OCI-LY7 (cell line): ENCODE data around the gene RMND5B. TPM values are rescaled to one million over a fixed set of nuclear protein-coding genes. Genes with fewer than 3 reads are reported as not detected.

Experiments
- BruUV-seq: library from RNA; stranded (reverse); fragments of 400-500 nt; replicated peaks from 2 replicates; lab custom pipeline; 2021; lab: Mats Ljungman, UMichigan
- CTCF ChIA-PET: fragments of 300-600 bp; sonication (Branson Sonifier 250); formaldehyde crosslinking; loops from one replicate; lab custom pipeline; 2022; ENCODE audit warnings: antibody characterized with exemption; ENCODE audit not compliant: unreplicated experiment; lab: Charles Lee
- POLR2A ChIA-PET: fragments of 300-600 bp; sonication (Branson Sonifier 250); formaldehyde crosslinking; loops from one replicate; lab custom pipeline; 2022; ENCODE audit warnings: antibody characterized with exemption; lab: Charles Lee
- DNase-seq: peaks from one replicate; pipeline ENCODE4 v3.0.0-alpha.2; 2015; ENCODE audit warnings: low spot score
- H2AFZ ChIP-seq: fragments of 200-600 bp; sonication (generic), shearing (Covaris generic); 2 replicates; pipeline ENCODE4 v1.6.1; 2014; ENCODE audit warnings: mild to moderate bottlenecking, antibody characterized with exemption, low read length, moderate library complexity
- H3K27ac ChIP-seq: fragments of 200-600 bp; sonication (generic); 2 replicates; pipeline ENCODE4 v1.5.1; 2014; ENCODE audit warnings: mixed run types, low read depth, mild to moderate bottlenecking, moderate library complexity, low read length, inconsistent platforms; ENCODE audit not compliant: poor library complexity, severe bottlenecking
- H3K36me3 ChIP-seq: fragments of 200-600 bp; sonication (generic); 2 replicates; pipeline ENCODE4 v1.6.1; 2014; ENCODE audit warnings: mild to moderate bottlenecking, antibody characterized with exemption, low read length, moderate library complexity, mixed read lengths; ENCODE audit not compliant: insufficient read depth
- H3K4me1 ChIP-seq: fragments of 200-600 bp; sonication (generic); 2 replicates; pipeline ENCODE4 v1.5.1; 2014; ENCODE audit warnings: mild to moderate bottlenecking, low read length; ENCODE audit not compliant: insufficient read depth, poor library complexity, severe bottlenecking
- H3K4me2 ChIP-seq: fragments of 200-600 bp; sonication (generic); 2 replicates; pipeline ENCODE4 v1.6.1; 2014; ENCODE audit warnings: mild to moderate bottlenecking, low read length
- H3K4me3 ChIP-seq: fragments of 200-600 bp; sonication (generic); 2 replicates; pipeline ENCODE4 v1.5.1; 2014; ENCODE audit warnings: mild to moderate bottlenecking, low read depth, low read length; ENCODE audit not compliant: poor library complexity, severe bottlenecking
- H3K79me2 ChIP-seq: fragments of 200-600 bp; sonication (generic); 2 replicates; pipeline ENCODE4 v1.6.1; 2016; ENCODE audit warnings: low read depth, mild to moderate bottlenecking, low read length, moderate library complexity, mixed read lengths; ENCODE audit not compliant: insufficient read depth
- H3K9me2 ChIP-seq: fragments of 200-600 bp; sonication (generic); 2 replicates; pipeline ENCODE4 v1.6.1; 2016; ENCODE audit warnings: mild to moderate bottlenecking, low read length, mixed read lengths; ENCODE audit not compliant: insufficient read depth
- H3K9me3 ChIP-seq: fragments of 200-600 bp; sonication (generic); 2 replicates; pipeline ENCODE4 v1.6.1; 2014; ENCODE audit warnings: mild to moderate bottlenecking, mixed run types, low read length, mixed read lengths
- H4K20me1 ChIP-seq: fragments of 200-600 bp; sonication (generic); 2 replicates; pipeline ENCODE4 v1.6.1; 2014; ENCODE audit warnings: mild to moderate bottlenecking, antibody characterized with exemption, low read length, moderate library complexity, mixed read lengths; ENCODE audit not compliant: insufficient read depth
- EZH2phosphoT487 ChIP-seq: fragments of 200-600 bp; sonication (generic); IDR thresholded peaks from 2 replicates; pipeline ENCODE4 v1.6.1; 2018; ENCODE audit warnings: low read depth, borderline replicate concordance, mild to moderate bottlenecking, mixed run types, antibody characterized with exemption, low read length, moderate library complexity, mixed read lengths
- intact Hi-C: fragments of 100-400 bp; cut with micrococcal nuclease; formaldehyde crosslinking; loops from one replicate; pipeline ENCODE4 v1.10.0; 2022; ENCODE audit not compliant: unreplicated experiment
- total RNA-seq, 2 experiments: library from RNA; depleted of rRNA in 1 of 2; stranded (reverse); fragments of >200 nt in 1 of 2; shearing (Covaris generic) in 1 of 2; gene quantifications; 2 replicates each; pipeline ENCODE4 v1.2.3, GENCODE V29; 2014 to 2022
- TF ChIP-seq, protein P1 (sequence below): fragments of 200-600 bp; sonication (generic); conservative IDR thresholded peaks from 2 replicates; pipeline ENCODE4 v1.5.1; 2014; ENCODE audit warnings: mild to moderate bottlenecking, antibody characterized with exemption, low read length, moderate library complexity, mixed read lengths

Gene RMND5B
- total RNA-seq, 2 experiments from 2014 or later = 63.2 to 68.3 TPM

DNA sequence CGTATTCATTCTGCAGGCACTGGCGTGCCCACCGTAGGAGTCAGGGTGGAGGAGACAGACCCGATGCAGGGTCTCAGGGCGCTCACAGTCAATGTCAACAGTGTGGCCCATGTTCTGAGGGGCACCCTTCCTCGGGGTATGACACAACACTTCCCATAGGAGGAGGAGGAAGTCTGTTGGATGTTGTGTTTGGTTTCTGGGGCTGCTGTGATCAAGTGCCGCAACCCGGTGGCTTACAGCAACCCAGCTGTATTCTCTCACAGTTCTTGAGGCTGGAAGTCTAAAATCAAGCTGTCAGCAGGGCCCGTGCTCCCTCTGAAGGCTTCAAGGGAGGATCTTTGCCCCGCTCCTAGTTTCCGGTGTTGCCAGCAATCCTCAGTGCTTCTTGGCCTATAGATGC, 67.9 kb downstream of the RMND5B start:
- CTCF ChIA-PET = no interaction called here
- H2AFZ ChIP-seq = no peak overlapping the region
- BruUV-seq = no TSS peak

DNA sequence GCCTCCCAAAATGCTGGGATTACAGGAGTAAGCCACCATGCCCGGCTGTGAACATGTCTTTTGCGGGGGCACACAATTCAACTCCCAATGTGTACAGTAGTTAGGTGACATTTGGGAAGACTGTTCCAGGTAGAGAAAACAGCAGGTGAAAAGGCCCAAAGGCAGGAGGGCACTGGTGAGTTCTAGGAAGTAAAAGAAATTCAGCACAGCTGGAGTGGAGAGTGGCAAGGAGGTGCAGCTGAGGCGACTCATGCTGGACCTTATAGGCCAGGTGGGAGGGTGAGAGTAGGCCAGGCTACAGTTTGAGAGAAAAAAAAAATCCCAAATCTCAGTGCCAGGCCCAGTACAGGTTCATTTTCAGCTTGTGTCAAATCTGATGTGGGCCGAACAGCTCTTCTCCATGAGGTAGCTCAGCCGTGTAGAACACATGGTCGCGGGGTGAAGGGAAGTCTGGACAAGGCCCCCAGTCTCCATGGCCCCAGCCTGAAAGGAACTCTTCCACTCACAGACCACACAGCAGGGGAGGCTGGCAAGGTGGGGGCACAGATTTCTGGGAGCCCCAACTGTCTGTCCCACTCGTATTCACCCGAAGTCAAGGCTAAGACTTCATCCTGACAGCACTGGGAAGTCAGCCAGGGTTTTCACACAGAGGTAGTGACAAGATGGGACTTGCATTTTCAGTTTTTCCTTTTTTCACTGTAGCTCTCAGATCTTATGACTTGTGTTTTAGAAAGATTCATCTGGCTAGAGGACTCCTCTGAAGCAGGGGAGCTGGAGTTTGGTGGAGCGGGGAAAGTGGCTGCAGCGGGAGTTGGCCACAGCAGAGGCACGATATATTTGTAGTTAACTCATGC, 69.0 kb downstream of the RMND5B start:
- peaks cover 17% of the 10 kb centered on the region; the same call in 1 of the 2 replicates for H3K79me2 ChIP-seq
- no peak overlapping the region for H3K4me3 ChIP-seq
- ChIA-PET CTCF (no interaction called here), POLR2A (interaction anchor here (1.0 kb wide), 1 partner anchor 44 kb away, joined by 6 read pairs; no protein-coding TSS in a partner anchor)
- no peak overlapping the region for H2AFZ ChIP-seq
- peaks cover 4% of the 10 kb centered on the region; the same call in 1 of the 2 replicates for H3K36me3 ChIP-seq
- BruUV-seq = no TSS peak
- TF ChIP-seq, protein P1, sequence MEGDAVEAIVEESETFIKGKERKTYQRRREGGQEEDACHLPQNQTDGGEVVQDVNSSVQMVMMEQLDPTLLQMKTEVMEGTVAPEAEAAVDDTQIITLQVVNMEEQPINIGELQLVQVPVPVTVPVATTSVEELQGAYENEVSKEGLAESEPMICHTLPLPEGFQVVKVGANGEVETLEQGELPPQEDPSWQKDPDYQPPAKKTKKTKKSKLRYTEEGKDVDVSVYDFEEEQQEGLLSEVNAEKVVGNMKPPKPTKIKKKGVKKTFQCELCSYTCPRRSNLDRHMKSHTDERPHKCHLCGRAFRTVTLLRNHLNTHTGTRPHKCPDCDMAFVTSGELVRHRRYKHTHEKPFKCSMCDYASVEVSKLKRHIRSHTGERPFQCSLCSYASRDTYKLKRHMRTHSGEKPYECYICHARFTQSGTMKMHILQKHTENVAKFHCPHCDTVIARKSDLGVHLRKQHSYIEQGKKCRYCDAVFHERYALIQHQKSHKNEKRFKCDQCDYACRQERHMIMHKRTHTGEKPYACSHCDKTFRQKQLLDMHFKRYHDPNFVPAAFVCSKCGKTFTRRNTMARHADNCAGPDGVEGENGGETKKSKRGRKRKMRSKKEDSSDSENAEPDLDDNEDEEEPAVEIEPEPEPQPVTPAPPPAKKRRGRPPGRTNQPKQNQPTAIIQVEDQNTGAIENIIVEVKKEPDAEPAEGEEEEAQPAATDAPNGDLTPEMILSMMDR = no peak
- no peak for TF ChIP-seq EZH2phosphoT487
- no peaks in the 10 kb centered on the region for H3K9me3 ChIP-seq
- no peaks in the 10 kb centered on the region for H4K20me1 ChIP-seq
- intact Hi-C loops = no loop called here
- DNase-seq = no peak
- H3K4me2 ChIP-seq = no peak overlapping the region
- H3K4me1 ChIP-seq = no peaks in the 10 kb centered on the region
- H3K27ac ChIP-seq = no peak overlapping the region
- H3K9me2 ChIP-seq = no peaks in the 10 kb centered on the region

More for the DNA sequence above, 67.9 kb downstream of the RMND5B start:
- Histone ChIP-seq H3K4me1 (no peaks in the 10 kb centered on the region), H4K20me1 (no peaks in the 10 kb centered on the region), H3K79me2 (peaks cover 8% of the 10 kb centered on the region; the same call in 1 of the 2 replicates), H3K27ac (no peak overlapping the region), H3K4me2 (no peak overlapping the region), H3K9me2 (no peaks in the 10 kb centered on the region), H3K36me3 (no peaks in the 10 kb centered on the region), H3K4me3 (no peak overlapping the region), H3K9me3 (no peaks in the 10 kb centered on the region)
- intact Hi-C loops = no loop called here
- POLR2A ChIA-PET = no interaction called here
- DNase-seq = no peak
- TF ChIP-seq, protein P1 = no peak
- no peak for TF ChIP-seq EZH2phosphoT487

Other genes with a start within 250 kb of the RMND5B start
- not detected in 2 replicates for gene PROP1, start 134.8 kb upstream of the RMND5B start, total RNA-seq (2014; rRNA removed; shearing (Covaris generic))
- not detected in 2 replicates for gene PROP1, start 134.8 kb upstream of the RMND5B start, total RNA-seq (2022)
- gene N4BP3, start 17.5 kb upstream of the RMND5B start, total RNA-seq (2014; rRNA removed; shearing (Covaris generic)) = 23.7 and 28.3 TPM in 2 replicates
- gene N4BP3, start 17.5 kb upstream of the RMND5B start, total RNA-seq (2022) = 22.3 and 26.1 TPM in 2 replicates
- gene NHP2, start 22.9 kb downstream of the RMND5B start, total RNA-seq (2014; rRNA removed; shearing (Covaris generic)) = 309 and 344 TPM in 2 replicates
- gene NHP2, start 22.9 kb downstream of the RMND5B start, total RNA-seq (2022) = 183 and 216 TPM in 2 replicates
- gene GMCL2, start 56.4 kb downstream of the RMND5B start, total RNA-seq (2014; rRNA removed; shearing (Covaris generic)) = not detected in 2 replicates
- not detected in 2 replicates for gene GMCL2, start 56.4 kb downstream of the RMND5B start, total RNA-seq (2022)
- 146 and 184 TPM in 2 replicates for gene HNRNPAB, start 73.5 kb downstream of the RMND5B start, total RNA-seq (2014; rRNA removed; shearing (Covaris generic))
- gene HNRNPAB, start 73.5 kb downstream of the RMND5B start, total RNA-seq (2022) = 326 and 350 TPM in 2 replicates
- gene PHYKPL, start 101.8 kb downstream of the RMND5B start, total RNA-seq (2014; rRNA removed; shearing (Covaris generic)) = 69.7 and 86.3 TPM in 2 replicates
- 139 and 146 TPM in 2 replicates for gene PHYKPL, start 101.8 kb downstream of the RMND5B start, total RNA-seq (2022)